GM12892 (cell line): Measurements from ENCODE around the gene MGAT3.

Experiments
- POLR2A ChIP-seq: IDR thresholded peaks from 2 replicates; pipeline ENCODE4 v1.6.1; 2011; ENCODE audit warnings: low read depth, low read length, control low read depth
- POLR2AphosphoS5 ChIP-seq: IDR thresholded peaks from 2 replicates; pipeline ENCODE4 v1.6.1; 2011; ENCODE audit warnings: low read depth, low read length, control low read depth
- TAF1 ChIP-seq: IDR thresholded peaks from 2 replicates; pipeline ENCODE4 v1.6.1; 2011; ENCODE audit warnings: low read depth, mild to moderate bottlenecking, control low read depth, low read length, borderline replicate concordance

GRCh38 chr22:39419911-39420310 lies 36.9 kb upstream of the MGAT3 start:
- TF ChIP-seq POLR2A (no peak), TAF1 (no peak), POLR2AphosphoS5 (no peak)
